Activated CD4-positive, alpha-beta T cell treated with anti-CD3 and anti-CD28 coated beads, Interleukin-2, amount 10 ng/mL, durations not matched to agents 7 days and 5 days (primary cell): ENCODE results near the gene PLAAT3. TPM values are rescaled to one million over a fixed set of nuclear protein-coding genes. Genes with fewer than 3 reads are reported as not detected.
"Not testable (repeated sequence)": the region's sequence is repeated elsewhere in the genome, so short reads cannot be mapped to it uniquely, and the experiment has no call there.

Experiments
- CTCF ChIA-PET: fragments of 350-600 bp; sonication (Branson Sonifier 250); formaldehyde crosslinking; loops from one replicate; lab custom pipeline; 2021; ENCODE audit warnings: antibody characterized with exemption; lab: Charles Lee
- POLR2A ChIA-PET: fragments of 350-600 bp; sonication (Branson Sonifier 250); formaldehyde crosslinking; loops from one replicate; lab custom pipeline; 2021; ENCODE audit warnings: antibody characterized with exemption; lab: Charles Lee
- DNase-seq: peaks from one replicate; pipeline ENCODE4 v3.0.0-alpha.2; 2020
- H3K27ac Mint-ChIP-seq: one replicate; pipeline ENCODE4 v1.8.0; 2021; ENCODE audit warnings: mild to moderate bottlenecking, moderate library complexity, mixed read lengths
- H3K27me3 Mint-ChIP-seq: one replicate; pipeline ENCODE4 v1.8.0; 2021; ENCODE audit warnings: mixed read lengths
- H3K36me3 Mint-ChIP-seq: one replicate; pipeline ENCODE4 v1.8.0; 2021; ENCODE audit warnings: low read depth, mixed read lengths
- H3K4me1 Mint-ChIP-seq: one replicate; pipeline ENCODE4 v1.8.0; 2021; ENCODE audit warnings: mixed read lengths
- H3K4me3 Mint-ChIP-seq: one replicate; pipeline ENCODE4 v1.8.0; 2021; ENCODE audit warnings: mild to moderate bottlenecking, moderate library complexity, mixed read lengths
- H3K9me3 Mint-ChIP-seq: one replicate; pipeline ENCODE4 v1.8.0; 2021; ENCODE audit warnings: mixed read lengths
- total RNA-seq, 2 experiments: library from RNA; stranded (reverse); gene quantifications; one replicate each; pipeline ENCODE4 v1.2.3, GENCODE V29; 2021

Gene PLAAT3
- total RNA-seq, 2 experiments from 2014 or later, result 1.3 to 1.9 TPM

DNA sequence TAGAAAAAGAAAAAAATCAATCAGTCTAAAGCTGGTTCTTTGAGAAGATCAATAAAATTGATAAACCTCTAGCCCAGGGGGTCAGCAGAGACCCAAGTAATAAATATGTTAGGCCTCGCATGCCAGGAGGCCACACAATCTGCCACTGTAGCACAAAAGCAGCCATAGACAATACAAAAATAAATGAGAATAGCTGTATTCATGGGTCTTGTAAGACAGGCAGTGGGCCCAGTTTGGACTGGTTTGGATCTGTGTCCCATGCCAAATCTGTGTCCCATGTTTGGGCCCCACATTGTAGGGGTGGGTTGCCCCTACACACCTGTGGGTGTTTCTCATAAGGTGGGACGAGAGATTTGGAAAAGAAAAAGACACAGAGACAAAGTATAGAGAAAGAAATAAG is 84.2 kb downstream of the PLAAT3 start:
- ChIA-PET CTCF (no interaction called here), POLR2A (no interaction called here)
- DNase-seq, result no peak
- no peaks in the 10 kb centered on the region for H3K27me3 Mint-ChIP-seq
- no peak overlapping the region for H3K27ac Mint-ChIP-seq
- H3K4me3 Mint-ChIP-seq, result no peak overlapping the region
- H3K4me1 Mint-ChIP-seq, result peaks cover 55% of the 10 kb centered on the region
- no peaks in the 10 kb centered on the region for H3K9me3 Mint-ChIP-seq
- peaks cover 1% of the 10 kb centered on the region for H3K36me3 Mint-ChIP-seq

DNA sequence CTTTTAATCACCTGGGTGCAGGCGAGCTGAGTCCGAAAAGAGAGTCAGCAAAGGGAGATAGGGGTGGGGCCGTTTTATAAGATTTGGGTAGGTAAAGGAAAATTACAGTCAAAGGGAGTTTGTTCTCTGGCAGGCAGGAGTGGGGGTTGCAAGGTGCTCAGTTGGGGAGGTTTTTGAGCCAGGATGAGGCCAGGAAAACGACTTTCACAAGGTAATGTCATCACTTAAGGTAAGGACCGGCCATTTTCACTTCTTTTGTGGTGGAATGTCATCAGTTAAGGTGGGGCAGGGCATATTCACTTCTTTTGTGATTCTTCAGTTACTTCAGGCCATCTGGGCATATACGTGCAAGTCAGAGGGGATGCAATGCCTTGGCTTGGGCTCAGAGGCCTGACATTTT is 84.9 kb downstream of the PLAAT3 start:
- H3K27me3 Mint-ChIP-seq, DNase-seq, H3K36me3 Mint-ChIP-seq, H3K9me3 Mint-ChIP-seq, H3K4me3 Mint-ChIP-seq, H3K27ac Mint-ChIP-seq, POLR2A ChIA-PET: not testable (repeated sequence)
- CTCF ChIA-PET, result interaction anchor here (0.5 kb wide), 1 partner anchor 12 kb away, joined by 3 read pairs; no protein-coding TSS in a partner anchor
- peaks cover 49% of the 10 kb centered on the region for H3K4me1 Mint-ChIP-seq

DNA sequence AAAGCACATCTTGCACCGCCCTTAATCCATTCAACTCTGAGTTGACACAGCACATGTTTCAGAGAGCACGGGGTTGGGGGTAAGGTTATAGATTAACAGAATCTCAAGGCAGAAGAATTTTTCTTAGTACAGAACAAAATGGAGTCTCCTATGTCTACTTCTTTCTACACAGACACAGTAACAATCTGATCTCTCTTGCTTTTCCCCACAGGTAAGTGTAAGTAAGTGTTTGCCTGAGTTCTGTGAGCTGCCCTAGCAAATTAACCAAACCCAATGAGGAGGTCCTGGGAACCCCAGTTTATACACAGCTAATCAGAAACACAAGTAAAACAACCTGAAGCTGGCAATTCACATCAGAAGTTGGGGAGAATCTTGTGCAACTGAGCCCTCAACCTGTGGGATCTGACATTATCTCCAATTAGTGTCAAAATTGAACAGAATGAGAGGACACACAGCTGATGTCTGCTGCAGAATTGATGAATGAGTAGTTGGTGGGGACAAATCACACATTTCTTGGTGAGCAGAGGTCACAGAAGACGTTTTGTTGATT is 85.4 kb downstream of the PLAAT3 start:
- H3K9me3 Mint-ChIP-seq, CTCF ChIA-PET, H3K36me3 Mint-ChIP-seq, DNase-seq, H3K27me3 Mint-ChIP-seq, POLR2A ChIA-PET, H3K4me3 Mint-ChIP-seq, H3K27ac Mint-ChIP-seq: not testable (repeated sequence)
- H3K4me1 Mint-ChIP-seq, result peaks cover 44% of the 10 kb centered on the region

DNA sequence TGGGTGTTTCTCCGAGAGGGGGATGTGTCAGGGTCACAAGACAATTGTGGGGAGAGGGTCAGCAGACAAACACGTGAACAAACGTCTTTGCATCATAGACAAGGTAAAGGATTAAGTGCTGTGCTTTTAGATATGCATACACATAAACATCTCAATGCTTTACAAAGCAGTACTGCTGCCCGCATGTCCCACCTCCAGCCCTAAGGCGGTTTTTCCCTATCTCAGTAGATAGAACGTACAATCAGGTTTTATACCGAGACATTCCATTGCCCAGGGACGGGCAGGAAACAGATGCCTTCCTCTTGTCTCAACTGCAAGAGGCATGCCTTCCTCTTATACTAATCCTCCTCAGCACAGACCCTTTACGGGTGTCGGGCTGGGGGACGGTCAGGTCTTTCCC is 86.1 kb downstream of the PLAAT3 start:
- H3K36me3 Mint-ChIP-seq, H3K9me3 Mint-ChIP-seq, POLR2A ChIA-PET, H3K27ac Mint-ChIP-seq, DNase-seq, H3K4me3 Mint-ChIP-seq, CTCF ChIA-PET, H3K27me3 Mint-ChIP-seq: not testable (repeated sequence)
- H3K4me1 Mint-ChIP-seq, result peaks cover 37% of the 10 kb centered on the region

- Mint-ChIP-seq H3K27ac (no peak overlapping the region), H3K9me3 (peaks cover 5% of the 10 kb centered on the region), H3K4me1 (peaks cover 32% of the 10 kb centered on the region), H3K4me3 (no peak overlapping the region), H3K27me3 (no peaks in the 10 kb centered on the region), H3K36me3 (peaks cover 4% of the 10 kb centered on the region)
- no peak for DNase-seq
- ChIA-PET CTCF (no interaction called here), POLR2A (no interaction called here)
Measured at GRCh38 chr11:63527667-63528066, 86.6 kb downstream of the PLAAT3 start.

Other genes starting within 250 kb of the PLAAT3 start
- not detected for gene SLC22A9, start 244.6 kb downstream of the PLAAT3 start, total RNA-seq
- gene PLAAT5, start 123.3 kb downstream of the PLAAT3 start, total RNA-seq, result not detected
- gene LGALS12, start 108.3 kb downstream of the PLAAT3 start, total RNA-seq, result not detected
- 100 to 1,000 TPM; 136 to 137 TPM for gene PLAAT4, start 77.6 kb downstream of the PLAAT3 start, total RNA-seq
- under 1 TPM in 1 of 2 experiments, not detected in 1; 0.29 TPM for gene PLAAT2, start 51.1 kb downstream of the PLAAT3 start, total RNA-seq
- gene ATL3, start 56.9 kb upstream of the PLAAT3 start, total RNA-seq, result 10 to 100 TPM; 35.8 to 37.3 TPM
- 10 to 100 TPM; 65.9 to 72.7 TPM for gene RTN3, start 67.1 kb upstream of the PLAAT3 start, total RNA-seq
- 1 to 10 TPM; 1.1 TPM for gene ZFTA, start 154.3 kb upstream of the PLAAT3 start, total RNA-seq
- gene SPINDOC, start 199.0 kb upstream of the PLAAT3 start, total RNA-seq, result 10 to 100 TPM; 38.4 to 40.7 TPM
- gene MARK2, start 224.7 kb upstream of the PLAAT3 start, total RNA-seq, result 10 to 100 TPM; 68.3 to 69.2 TPM